H1 (cell line): ENCODE measurements around the gene PRKCA. TPM values are rescaled to one million over a fixed set of nuclear protein-coding genes. Genes with fewer than 3 reads are reported as not detected.

ENCODE experiments used
- CTCF ChIA-PET: fragments of 300-600 bp; sonication (Branson Sonifier 250); formaldehyde crosslinking; loops from one replicate; lab custom pipeline; 2021; ENCODE audit not compliant: partially characterized antibody; lab: Charles Lee
- POLR2A ChIA-PET: fragments of 300-600 bp; sonication (Branson Sonifier 250); formaldehyde crosslinking; loops from one replicate; lab custom pipeline; 2021; ENCODE audit warnings: inconsistent platforms; ENCODE audit not compliant: partially characterized antibody; lab: Charles Lee
- DNase-seq, 2 experiments: peaks; one replicate each; pipeline versions ENCODE4 v3.0.0 to v3.0.0-alpha.2; 2010 to 2022; ENCODE audit warnings: low spot score in 2 of 2, low read depth in 1 of 2, mixed read lengths in 1 of 2
- FAIRE-seq: peaks from 2 replicates; lab custom pipeline; 2011; peaks lifted over from hg19 to GRCh38; lab: Jason Lieb, UNC
- H2AFZ ChIP-seq: 2 replicates; pipeline ENCODE4 v1.8.1; 2012; ENCODE audit warnings: low read length, inconsistent platforms
- H2AK5ac ChIP-seq: 2 replicates; pipeline ENCODE4 v1.6.1; 2013; ENCODE audit warnings: low read depth, low read length
- H2BK120ac ChIP-seq: replicated peaks from 2 replicates; pipeline ENCODE3; 2013; ENCODE audit warnings: low read depth, low read length, inconsistent platforms
- H2BK12ac ChIP-seq: 2 replicates; pipeline ENCODE4 v1.6.1; 2013; ENCODE audit warnings: low read depth, low read length
- H2BK15ac ChIP-seq: 2 replicates; pipeline ENCODE4 v1.6.1; 2013; ENCODE audit warnings: low read length
- H2BK20ac ChIP-seq: 2 replicates; pipeline ENCODE4 v1.6.1; 2013; ENCODE audit warnings: low read length
- H2BK5ac ChIP-seq: 2 replicates; pipeline ENCODE4 v1.6.1; 2013; ENCODE audit warnings: low read depth, low read length
- H3K14ac ChIP-seq: 2 replicates; pipeline ENCODE4 v1.6.1; 2013; ENCODE audit warnings: inconsistent platforms; ENCODE audit not compliant: insufficient read length
- H3K18ac ChIP-seq: 2 replicates; pipeline ENCODE4 v1.6.1; 2013; ENCODE audit warnings: low read length; ENCODE audit errors: extremely low read depth
- H3K23ac ChIP-seq: 2 replicates; pipeline ENCODE4 v1.6.1; 2013; ENCODE audit warnings: inconsistent platforms; ENCODE audit not compliant: insufficient read length
- H3K23me2 ChIP-seq: 2 replicates; pipeline ENCODE4 v1.6.1; 2013; ENCODE audit warnings: low read depth, low read length
- H3K27ac ChIP-seq: 2 replicates; pipeline ENCODE4 v1.6.1; 2011; ENCODE audit warnings: low read depth, low read length, inconsistent platforms
- H3K27me3 ChIP-seq, 4 experiments: replicated peaks in 1 of 4; 1 replicate in 1 of 4; 2 replicates in 3 of 4; pipeline versions ENCODE4 v1.6.1 to v1.8.1; 2011 to 2013; ENCODE audit warnings: low read length in 3 of 4, mild to moderate bottlenecking in 3 of 4, inconsistent platforms in 2 of 4, mixed read lengths in 2 of 4, moderate library complexity in 1 of 4; ENCODE audit not compliant: control insufficient read depth in 3 of 4, insufficient read depth in 3 of 4; ENCODE audit errors: extremely low read depth in 1 of 4
- H3K36me3 ChIP-seq, 4 experiments: 2 replicates each; pipeline versions ENCODE4 v1.6.1 to v1.8.1; 2011 to 2013; ENCODE audit warnings: mild to moderate bottlenecking in 4 of 4, low read length in 3 of 4, moderate library complexity in 2 of 4, control low read depth in 1 of 4, inconsistent platforms in 1 of 4; ENCODE audit not compliant: insufficient read depth in 4 of 4, control insufficient read depth in 2 of 4
- H3K4ac ChIP-seq: replicated peaks from 2 replicates; pipeline ENCODE3; 2013; ENCODE audit warnings: low read length, low read depth, mixed read lengths, inconsistent platforms; ENCODE audit not compliant: insufficient read length
- H3K4me1 ChIP-seq, 4 experiments: replicated peaks in 1 of 4; 1 replicate in 1 of 4; 2 replicates in 3 of 4; pipeline versions ENCODE4 v1.6.1 to v1.8.1; 2011 to 2013; ENCODE audit warnings: low read length in 3 of 4, inconsistent platforms in 2 of 4, mixed read lengths in 1 of 4; ENCODE audit not compliant: insufficient read depth in 4 of 4, control insufficient read depth in 3 of 4
- H3K4me2 ChIP-seq, 2 experiments: 2 replicates each; pipeline versions ENCODE4 v1.6.1 to v1.8.1; 2011 to 2013; ENCODE audit warnings: low read depth in 2 of 2, low read length in 2 of 2, control low read depth in 1 of 2, inconsistent platforms in 1 of 2, mild to moderate bottlenecking in 1 of 2; ENCODE audit not compliant: insufficient read depth in 1 of 2
- H3K4me3 ChIP-seq, 4 experiments: fragments of 200-600, 300-600 bp in 1 of 4; sonication (generic), shearing (Covaris generic), sonication (Bioruptor Twin) in 1 of 4; 2 replicates each; pipeline versions ENCODE4 v1.5.1 to v1.8.1; 2011 to 2016; ENCODE audit warnings: low read length in 4 of 4, low read depth in 3 of 4, control low read depth in 2 of 4, inconsistent platforms in 2 of 4, mild to moderate bottlenecking in 2 of 4, mixed read lengths in 1 of 4, moderate library complexity in 1 of 4; ENCODE audit not compliant: insufficient read depth in 2 of 4; ENCODE audit errors: extremely low read depth in 1 of 4
- H3K56ac ChIP-seq: replicated peaks from 2 replicates; pipeline ENCODE3; 2013; ENCODE audit warnings: low read depth, mild to moderate bottlenecking, mixed read lengths, low read length, inconsistent platforms; ENCODE audit not compliant: insufficient read length
- H3K79me1 ChIP-seq: 2 replicates; pipeline ENCODE4 v1.6.1; 2013; ENCODE audit warnings: low read depth, low read length, control low read depth
- H3K79me2 ChIP-seq, 2 experiments: 2 replicates each; pipeline versions ENCODE4 v1.6.1 to v1.8.1; 2012 to 2013; ENCODE audit warnings: low read length in 2 of 2, mild to moderate bottlenecking in 2 of 2, inconsistent platforms in 1 of 2; ENCODE audit not compliant: insufficient read depth in 2 of 2, control insufficient read depth in 1 of 2
- H3K9ac ChIP-seq, 4 experiments: replicated peaks in 1 of 4; 1 replicate in 1 of 4; 2 replicates in 3 of 4; pipeline versions ENCODE4 v1.6.1 to v1.8.1; 2011 to 2013; ENCODE audit warnings: low read depth in 3 of 4, low read length in 3 of 4, control low read depth in 2 of 4, mild to moderate bottlenecking in 2 of 4, moderate library complexity in 2 of 4, inconsistent platforms in 1 of 4; ENCODE audit errors: extremely low read depth in 1 of 4
- H3K9me3 ChIP-seq, 2 experiments: 2 replicates each; pipeline versions ENCODE4 v1.6.1 to v1.8.1; 2012 to 2013; ENCODE audit warnings: mild to moderate bottlenecking in 2 of 2, moderate library complexity in 2 of 2, control low read depth in 1 of 2, inconsistent platforms in 1 of 2, low read depth in 1 of 2, low read length in 1 of 2, mixed read lengths in 1 of 2; ENCODE audit not compliant: insufficient read depth in 2 of 2
- H4K20me1 ChIP-seq, 2 experiments: replicated peaks in 1 of 2; 2 replicates each; pipeline versions ENCODE3 to v1.8.1; 2011 to 2013; ENCODE audit warnings: inconsistent platforms in 2 of 2, low read length in 2 of 2, mild to moderate bottlenecking in 1 of 2; ENCODE audit not compliant: insufficient read depth in 2 of 2, control insufficient read depth in 1 of 2
- H4K5ac ChIP-seq: 2 replicates; pipeline ENCODE4 v1.6.1; 2013; ENCODE audit warnings: low read length, low read depth, mixed read lengths, inconsistent platforms; ENCODE audit not compliant: insufficient read length
- H4K8ac ChIP-seq: 2 replicates; pipeline ENCODE4 v1.8.0; 2013; ENCODE audit warnings: mild to moderate bottlenecking, moderate library complexity, low read length, inconsistent platforms; ENCODE audit not compliant: insufficient read depth; ENCODE audit errors: extremely low read depth
- H4K91ac ChIP-seq: replicated peaks from 2 replicates; pipeline ENCODE3; 2013; ENCODE audit warnings: low read length, mixed read lengths, inconsistent platforms; ENCODE audit not compliant: insufficient read length
- NRF1 ChIP-seq: IDR thresholded peaks from 2 replicates; pipeline ENCODE4 v1.6.1; 2011; ENCODE audit warnings: mild to moderate bottlenecking, low read depth, low read length, improper control_type of control experiment
- SUZ12 ChIP-seq: fragments of 200-600 bp; sonication (generic); IDR thresholded peaks from 2 replicates; pipeline ENCODE4 v1.6.1; 2012; ENCODE audit warnings: mild to moderate bottlenecking, inconsistent platforms, low read length, moderate library complexity, mixed read lengths
- WGBS, 2 experiments: shearing (Covaris generic) in 1 of 2; methylation state at CpG; one replicate each; pipeline versions ENCODE4 v1.1.6 to v1.1.7; 2013 to 2015; ENCODE audit warnings: low lambda C conversion rate in 2 of 2, mixed read lengths in 2 of 2, inconsistent platforms in 1 of 2, low coverage in 1 of 2, missing lambda C conversion rate in 1 of 2; ENCODE audit not compliant: insufficient replicate concordance in 2 of 2, insufficient coverage in 1 of 2, insufficient read length in 1 of 2; ENCODE audit errors: extremely low coverage in 1 of 2, missing lambda C conversion rate in 1 of 2; 5-methylcytosine and 5-hydroxymethylcytosine counted together
- polyA plus RNA-seq, 7 experiments: library from polyadenylated mRNA; depleted of rRNA in 3 of 7; stranded (reverse) in 5 of 7; unstranded in 2 of 7; fragments of >200 nt in 5 of 7; fragments of 200-250 nt in 2 of 7; gene quantifications; 1 replicate in 5 of 7; 2 replicates in 1 of 7; 4 replicates in 1 of 7; pipeline versions ENCODE4 v1.2.1 to v1.2.3, GENCODE V29; 2011 to 2013; ENCODE audit warnings: missing spikeins in 2 of 7, mixed read lengths in 2 of 7
- total RNA-seq: library from RNA; stranded (reverse); fragmentation: NEBNext Ultra II Directional; extraction: Animal tissue kit (Norgen Biotek cat#: 25700); gene quantifications from 2 replicates; pipeline ENCODE4 v1.2.1, GENCODE V29; 2021
- TF ChIP-seq, protein P1 (sequence below): IDR thresholded peaks from 2 replicates; pipeline ENCODE4 v1.6.1; 2012; ENCODE audit warnings: inconsistent platforms

Gene PRKCA
- total and polyA plus RNA-seq, 2 of the 8 experiments (the other 6 are each of a cell fraction or from before 2014, with no cell fraction given): 5.8 to 17.8 TPM

DNA sequence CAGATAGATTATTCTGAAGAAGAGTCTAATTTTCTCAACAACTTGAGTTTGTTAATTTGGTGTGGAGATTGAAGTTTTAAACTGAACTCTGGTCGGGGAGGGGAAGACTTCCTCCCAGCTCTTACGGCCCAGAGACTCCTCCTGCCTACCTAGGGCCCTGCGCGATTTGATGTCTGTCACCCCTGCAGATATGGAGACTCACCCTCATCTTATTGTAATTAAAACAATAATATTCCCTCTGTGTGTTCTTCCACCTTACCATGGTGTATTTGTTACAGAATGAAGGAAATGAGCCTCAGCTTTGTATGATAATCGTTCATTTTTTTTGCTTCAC lies 348.1 kb downstream of the PRKCA start:
- H3K56ac ChIP-seq: no peak overlapping the region
- no peaks in the 10 kb centered on the region for H3K27me3 ChIP-seq
- H3K9me3 ChIP-seq: no peaks in the 10 kb centered on the region
- H3K36me3 ChIP-seq: no peaks in the 10 kb centered on the region
- H2BK20ac ChIP-seq: no peak overlapping the region
- CTCF ChIA-PET: interaction anchor here (0.8 to 1.2 kb wide), 4 partner anchors 9 to 25 kb away, joined by 3 to 7 read pairs (median 4); no protein-coding TSS in a partner anchor
- no peak overlapping the region for H4K91ac ChIP-seq
- no peaks in the 10 kb centered on the region for H3K79me1 ChIP-seq
- H3K23ac ChIP-seq: no peak overlapping the region
- H2AFZ ChIP-seq: no peak overlapping the region
- FAIRE-seq: no peak
- H3K4me3 ChIP-seq: no peak overlapping the region
- H3K18ac ChIP-seq: no peak overlapping the region
- WGBS, 2 experiments: 77% methylated on average over 5 of the region's 5 CpGs; no CpG with 5 or more reads in 1 of the 2 experiments
- no peak overlapping the region for H2BK12ac ChIP-seq
- H2AK5ac ChIP-seq: no peak overlapping the region
- no peak overlapping the region for H3K27ac ChIP-seq
- TF ChIP-seq SUZ12 (no peak), NRF1 (no peak)
- TF ChIP-seq, protein P1, sequence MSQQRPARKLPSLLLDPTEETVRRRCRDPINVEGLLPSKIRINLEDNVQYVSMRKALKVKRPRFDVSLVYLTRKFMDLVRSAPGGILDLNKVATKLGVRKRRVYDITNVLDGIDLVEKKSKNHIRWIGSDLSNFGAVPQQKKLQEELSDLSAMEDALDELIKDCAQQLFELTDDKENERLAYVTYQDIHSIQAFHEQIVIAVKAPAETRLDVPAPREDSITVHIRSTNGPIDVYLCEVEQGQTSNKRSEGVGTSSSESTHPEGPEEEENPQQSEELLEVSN: no peak
- POLR2A ChIA-PET: no interaction called here
- peaks cover 0 to 4% (median 0%) of the 10 kb centered on the region in 4 experiments; a peak in 3 of 7 replicates for H3K4me1 ChIP-seq
- H4K5ac ChIP-seq: no peak overlapping the region
- H3K14ac ChIP-seq: no peak overlapping the region
- no peak overlapping the region for H2BK15ac ChIP-seq
- H3K4ac ChIP-seq: no peak overlapping the region
- no peak overlapping the region for H4K8ac ChIP-seq
- H2BK5ac ChIP-seq: no peak overlapping the region
- no peak overlapping the region for H2BK120ac ChIP-seq
- no peak overlapping the region for H3K4me2 ChIP-seq
- H3K23me2 ChIP-seq: no peaks in the 10 kb centered on the region
- no peaks in the 10 kb centered on the region for H3K79me2 ChIP-seq
- no peak for DNase-seq
- H4K20me1 ChIP-seq: no peaks in the 10 kb centered on the region
- H3K9ac ChIP-seq: no peak overlapping the region
